Endothelial cell of umbilical vein (primary cell): ENCODE measurements around the gene ZFYVE9. TPM values are rescaled to one million over a fixed set of nuclear protein-coding genes. Genes with fewer than 3 reads are reported as not detected.

Experiments
- BruUV-seq: library from RNA; stranded (reverse); fragments of 400-500 nt; replicated peaks from 2 replicates; lab custom pipeline; 2021; lab: Mats Ljungman, UMichigan
- CTCF ChIA-PET: fragments of 300-600, 350-600 bp; sonication (Branson Sonifier 250); formaldehyde crosslinking; loops from one replicate; lab custom pipeline; 2021; ENCODE audit warnings: antibody characterized with exemption, inconsistent platforms; lab: Charles Lee
- POLR2A ChIA-PET: fragments of 300-600, 350-600 bp; sonication (Branson Sonifier 250); formaldehyde crosslinking; loops from one replicate; lab custom pipeline; 2021; ENCODE audit warnings: antibody characterized with exemption, inconsistent platforms; lab: Charles Lee
- DNase-seq: peaks from one replicate; pipeline ENCODE4 v3.0.0-alpha.2; 2011; ENCODE audit warnings: low read depth, low spot score
- FAIRE-seq: peaks from 2 replicates; lab custom pipeline; 2011; peaks lifted over from hg19 to GRCh38; lab: Jason Lieb, UNC
- H2AFZ ChIP-seq: 2 replicates; pipeline ENCODE4 v1.6.0; 2012; ENCODE audit warnings: low read depth, low read length, control low read depth, inconsistent platforms
- H3K27ac ChIP-seq: 2 replicates; pipeline ENCODE4 v1.5.1; 2011; ENCODE audit warnings: low read depth, mild to moderate bottlenecking, control low read depth, low read length, moderate library complexity; ENCODE audit not compliant: insufficient read depth
- H3K27me3 ChIP-seq, 2 experiments: 2 replicates each; pipeline versions ENCODE4 v1.6.0 to v1.6.1; 2011; ENCODE audit warnings: low read length in 2 of 2, mixed read lengths in 1 of 2; ENCODE audit not compliant: control insufficient read depth in 2 of 2, insufficient read depth in 2 of 2
- H3K36me3 ChIP-seq, 2 experiments: 2 replicates in 1 of 2; 3 replicates in 1 of 2; pipeline ENCODE4 v1.5.1; 2011; ENCODE audit warnings: low read length in 2 of 2, mild to moderate bottlenecking in 1 of 2, moderate library complexity in 1 of 2; ENCODE audit not compliant: control insufficient read depth in 2 of 2, insufficient read depth in 2 of 2; ENCODE audit errors: extremely low read depth in 1 of 2
- H3K4me1 ChIP-seq: 3 replicates; pipeline ENCODE4 v1.5.1; 2011; ENCODE audit warnings: mild to moderate bottlenecking, low read length; ENCODE audit not compliant: control insufficient read depth, insufficient read depth; ENCODE audit errors: extremely low read depth
- H3K4me2 ChIP-seq: 2 replicates; pipeline ENCODE4 v1.6.1; 2011; ENCODE audit warnings: low read length, control low read depth, mixed read lengths; ENCODE audit not compliant: insufficient read depth
- H3K4me3 ChIP-seq, 3 experiments: fragments of 200-600 bp in 1 of 3; sonication (generic), shearing (Covaris generic) in 1 of 3; replicated peaks in 1 of 3; 2 replicates each; pipeline ENCODE4 v1.5.1; 2011 to 2016; ENCODE audit warnings: control low read depth in 3 of 3, low read length in 3 of 3, mild to moderate bottlenecking in 2 of 3, inconsistent platforms in 1 of 3, low read depth in 1 of 3, moderate library complexity in 1 of 3; ENCODE audit not compliant: insufficient read depth in 1 of 3
- H3K79me2 ChIP-seq: 2 replicates; pipeline ENCODE4 v1.6.0; 2012; ENCODE audit warnings: low read length, inconsistent platforms; ENCODE audit not compliant: control insufficient read depth, insufficient read depth
- H3K9ac ChIP-seq: replicated peaks from 2 replicates; pipeline ENCODE3; 2011; ENCODE audit warnings: low read length, control low read depth; ENCODE audit not compliant: insufficient read depth; ENCODE audit errors: extremely low read depth
- H3K9me1 ChIP-seq: replicated peaks from 3 replicates; pipeline ENCODE4 v1.6.0; 2011; ENCODE audit warnings: mild to moderate bottlenecking, low read length; ENCODE audit not compliant: control insufficient read depth, insufficient read depth; ENCODE audit errors: extremely low read depth
- H3K9me3 ChIP-seq: replicated peaks from 2 replicates; pipeline ENCODE4 v1.5.1; 2012; ENCODE audit warnings: low read length, inconsistent platforms; ENCODE audit not compliant: control insufficient read depth, insufficient read depth
- H4K20me1 ChIP-seq: replicated peaks from 2 replicates; pipeline ENCODE3; 2011; ENCODE audit warnings: mild to moderate bottlenecking, low read length; ENCODE audit not compliant: control insufficient read depth, insufficient read depth; ENCODE audit errors: extremely low read depth
- CTCF ChIP-seq, 2 donors: IDR thresholded peaks; 1 replicate in 1 of 2; 2 replicates in 1 of 2; pipeline ENCODE4 v1.5.1; 2011; ENCODE audit warnings: low read length in 2 of 2, mild to moderate bottlenecking in 2 of 2, moderate library complexity in 2 of 2, control low read depth in 1 of 2, inconsistent platforms in 1 of 2, low read depth in 1 of 2; ENCODE audit not compliant: insufficient read depth in 1 of 2; ENCODE audit errors: extremely low read depth in 1 of 2
- EZH2 ChIP-seq: IDR thresholded peaks from 2 replicates; pipeline ENCODE4 v1.6.1; 2012; ENCODE audit warnings: borderline replicate concordance, low read depth, mild to moderate bottlenecking, moderate library complexity, low read length, inconsistent platforms; ENCODE audit not compliant: severe bottlenecking
- FOS ChIP-seq: IDR thresholded peaks from 2 replicates; pipeline ENCODE4 v1.6.1; 2011; ENCODE audit warnings: mild to moderate bottlenecking, low read length, moderate library complexity, borderline replicate concordance; ENCODE audit not compliant: insufficient read depth
- GATA2 ChIP-seq: IDR thresholded peaks from 2 replicates; pipeline ENCODE4 v1.7.0; 2011; ENCODE audit warnings: low read depth, mild to moderate bottlenecking, moderate library complexity, mixed read lengths, low read length; ENCODE audit not compliant: insufficient read length, insufficient read depth
- JUN ChIP-seq: IDR thresholded peaks from 2 replicates; pipeline ENCODE4 v1.6.1; 2011; ENCODE audit warnings: borderline replicate concordance, low read depth; ENCODE audit not compliant: insufficient read length, insufficient read depth
- MAX ChIP-seq: IDR thresholded peaks from 2 replicates; pipeline ENCODE4 v1.6.1; 2011; ENCODE audit not compliant: insufficient read depth, insufficient read length
- MYC ChIP-seq: IDR thresholded peaks from one replicate; pipeline ENCODE4 v1.6.1; 2011; ENCODE audit warnings: mild to moderate bottlenecking, low read depth, low read length
- POLR2A ChIP-seq: IDR thresholded peaks from 2 replicates; pipeline ENCODE4 v1.6.1; 2012; ENCODE audit warnings: low read depth, mild to moderate bottlenecking, control low read depth, low read length
- POLR2AphosphoS5 ChIP-seq: IDR thresholded peaks from 2 replicates; pipeline ENCODE4 v1.6.1; 2012; ENCODE audit warnings: low read depth, mild to moderate bottlenecking, control low read depth, low read length, moderate library complexity; ENCODE audit not compliant: insufficient read depth
- dilution Hi-C: fragments of 300-500 bp; cut with MboI; formaldehyde crosslinking; loops from one replicate; pipeline ENCODE4 v1.15.0; 2019; ENCODE audit warnings: low sequenced_read_pairs; ENCODE audit not compliant: extremely low pct_ligation_motif_present
- intact Hi-C: fragments of 100-400 bp; cut with micrococcal nuclease; formaldehyde crosslinking; loops from one replicate; pipeline ENCODE4 v1.10.0; 2022
- polyA plus RNA-seq, 4 experiments: library from polyadenylated mRNA; depleted of rRNA in 3 of 4; stranded (reverse) in 3 of 4; unstranded in 1 of 4; fragments of >200 nt; gene quantifications; 2 replicates each; pipeline versions ENCODE4 v1.2.1 to v1.2.3, GENCODE V29; 2011 to 2012; ENCODE audit warnings: missing spikeins in 1 of 4
- total RNA-seq: library from RNA; stranded (reverse); gene quantifications from 2 replicates; pipeline ENCODE4 v1.2.3, GENCODE V29; 2021

The ZFYVE9 gene
- total and polyA plus RNA-seq, 2 donors (not counting 3 experiments of a cell fraction or from before 2014, with no cell fraction given): 4.1 to 16.8 TPM

GRCh38 chr1:52358851-52359497 lies 217.1 kb downstream of the ZFYVE9 start:
- H3K79me2 ChIP-seq: peaks cover 8% of the 10 kb centered on the region
- H3K36me3 ChIP-seq: peaks cover 35 to 84% of the 10 kb centered on the region in 2 experiments
- no peak overlapping the region for H3K4me3 ChIP-seq
- no peaks in the 10 kb centered on the region for H3K9me3 ChIP-seq
- DNase-seq: no peak
- no TSS peak for BruUV-seq
- H3K27ac ChIP-seq: no peak overlapping the region
- H3K9ac ChIP-seq: no peak overlapping the region
- H3K9me1 ChIP-seq: no peaks in the 10 kb centered on the region
- FAIRE-seq: no peak
- H3K4me2 ChIP-seq: no peak overlapping the region
- no peaks in the 10 kb centered on the region for H3K4me1 ChIP-seq
- TF ChIP-seq POLR2A (no peak), MYC (no peak), FOS (no peak), MAX (no peak), EZH2 (no peak), POLR2AphosphoS5 (no peak), GATA2 (no peak), CTCF (IDR thresholded peaks at IDR 0.05; ENCODE audit: extremely low read depth in 1 of 2, insufficient read depth in 1 of 2, low read depth in 1 of 2, low read length in 2 of 2) (no peak), JUN (no peak)
- dilution Hi-C loops (no loop called here), intact Hi-C loops (no loop called here)
- H4K20me1 ChIP-seq: no peaks in the 10 kb centered on the region
- no peaks in the 10 kb centered on the region for H3K27me3 ChIP-seq
- no peak overlapping the region for H2AFZ ChIP-seq
- CTCF ChIA-PET: interaction anchor here (1.5 kb wide), 1 partner anchor 9 kb away, joined by 4 read pairs; no protein-coding TSS in a partner anchor
- POLR2A ChIA-PET: no interaction called here
